ENCODE data around the gene EFHD2.

GRCh38 chr1:15414445-15414983, 4.8 kb downstream of the EFHD2 start:
- TF ChIP-seq CTCF (IDR thresholded peaks at IDR 0.05) (no peak), POLR2A (IDR thresholded peaks at IDR 0.05) (no peak), POLR2AphosphoS5 (IDR thresholded peaks at IDR 0.05) (no peak)

Data from prostate gland (tissue), 2 donors.